Uterus (tissue), 4 donors: ENCODE measurements around the gene PELI2. TPM values are rescaled to one million over a fixed set of nuclear protein-coding genes. Genes with fewer than 3 reads are reported as not detected.

Source experiments
- DNase-seq, 2 donors: peaks; one replicate each; pipeline ENCODE4 v3.0.0-alpha.2; 2019 to 2020
- H3K27ac ChIP-seq, 2 donors: fragments of 200-600 bp; sonication (generic); 1 replicate in 1 of 2; 2 replicates in 1 of 2; pipeline ENCODE4 v1.5.1; 2016 to 2018
- H3K27me3 ChIP-seq, 2 donors: fragments of 200-600 bp; sonication (generic); one replicate each; pipeline ENCODE4 v1.5.1; 2018 to 2019; ENCODE audit warnings: control low read depth in 1 of 2
- H3K36me3 ChIP-seq, 2 donors: fragments of 200-600 bp; sonication (generic); one replicate each; pipeline ENCODE4 v1.5.1; 2019; ENCODE audit warnings: control low read depth in 1 of 2
- H3K4me1 ChIP-seq, 2 donors: fragments of 200-600 bp; sonication (generic); one replicate each; pipeline ENCODE4 v1.5.1; 2018 to 2019; ENCODE audit warnings: control low read depth in 1 of 2
- H3K4me3 ChIP-seq, 2 donors: fragments of 200-600 bp; sonication (generic); 1 replicate in 1 of 2; 2 replicates in 1 of 2; pipeline ENCODE4 v1.5.1; 2018 to 2019; ENCODE audit warnings: mild to moderate bottlenecking in 1 of 2
- H3K9me3 ChIP-seq, 2 donors: fragments of 200-600 bp; sonication (generic); one replicate each; pipeline ENCODE4 v1.5.1; 2019; ENCODE audit warnings: control low read depth in 1 of 2
- CTCF ChIP-seq, 4 experiments: fragments of 200-600 bp in 2 of 4; fragments of 450-650 bp in 2 of 4; sonication (generic) in 2 of 4; IDR thresholded peaks; one replicate each; pipeline ENCODE4 v1.5.1; 2016 to 2019; ENCODE audit warnings: antibody characterized with exemption in 4 of 4, mild to moderate bottlenecking in 2 of 4, moderate library complexity in 1 of 4
- POLR2A ChIP-seq, 2 donors: fragments of 450-650 bp; IDR thresholded peaks; one replicate each; pipeline ENCODE4 v1.6.1; 2016; ENCODE audit warnings: antibody characterized with exemption in 2 of 2, mild to moderate bottlenecking in 1 of 2, moderate library complexity in 1 of 2
- intact Hi-C: fragments of 100-400 bp; cut with DNase I; formaldehyde crosslinking; loops from one replicate; pipeline ENCODE4 v1.15.1; 2023; ENCODE audit warnings: low total_unique reads
- total RNA-seq, 4 donors: library from RNA; depleted of rRNA in 3 of 4; stranded (reverse); fragments of >200 nt in 3 of 4; gene quantifications; one replicate each; pipeline versions ENCODE4 v1.1.0 to v1.2.4, GENCODE V29; 2014 to 2023
- donor health status: DM: yes; HTN: yes; CAD: no.

Gene PELI2
- total RNA-seq, 4 donors from 2014 or later, result 15.6 to 24.3 (median 17.0) TPM

GRCh38 chr14:56085471-56085870 lies 32.7 kb upstream of the PELI2 start:
- H3K4me1 ChIP-seq, result no peaks in the 10 kb centered on the region
- H3K9me3 ChIP-seq, result no peaks in the 10 kb centered on the region
- TF ChIP-seq POLR2A (IDR thresholded peaks at IDR 0.05), result no peak
- no peak for TF ChIP-seq CTCF (IDR thresholded peaks at IDR 0.05)
- no peak overlapping the region for H3K27ac ChIP-seq
- no peak overlapping the region for H3K4me3 ChIP-seq
- no peaks in the 10 kb centered on the region for H3K36me3 ChIP-seq
- no peaks in the 10 kb centered on the region for H3K27me3 ChIP-seq
- no peak for DNase-seq
- intact Hi-C loops, result no loop called here

GRCh38 chr14:56087671-56088471 lies 30.3 kb upstream of the PELI2 start:
- H3K36me3 ChIP-seq, result no peaks in the 10 kb centered on the region
- no peak for TF ChIP-seq CTCF (IDR thresholded peaks at IDR 0.05)
- TF ChIP-seq POLR2A (IDR thresholded peaks at IDR 0.05), result no peak
- no peaks in the 10 kb centered on the region for H3K4me1 ChIP-seq
- DNase-seq, result no peak
- no peak overlapping the region for H3K27ac ChIP-seq
- intact Hi-C loops, result no loop called here
- no peaks in the 10 kb centered on the region for H3K9me3 ChIP-seq
- H3K4me3 ChIP-seq, result no peak overlapping the region
- no peaks in the 10 kb centered on the region for H3K27me3 ChIP-seq

- DNase-seq, result no peak
- Histone ChIP-seq H3K4me1 (no peaks in the 10 kb centered on the region), H3K4me3 (no peak overlapping the region), H3K27me3 (no peaks in the 10 kb centered on the region), H3K9me3 (no peaks in the 10 kb centered on the region), H3K36me3 (no peaks in the 10 kb centered on the region), H3K27ac (no peak overlapping the region)
- intact Hi-C loops, result no loop called here
- no peak for TF ChIP-seq CTCF (IDR thresholded peaks at IDR 0.05)
- no peak for TF ChIP-seq POLR2A (IDR thresholded peaks at IDR 0.05)
Observed at GRCh38 chr14:56088941-56089340, 29.3 kb upstream of the PELI2 start.

DNA sequence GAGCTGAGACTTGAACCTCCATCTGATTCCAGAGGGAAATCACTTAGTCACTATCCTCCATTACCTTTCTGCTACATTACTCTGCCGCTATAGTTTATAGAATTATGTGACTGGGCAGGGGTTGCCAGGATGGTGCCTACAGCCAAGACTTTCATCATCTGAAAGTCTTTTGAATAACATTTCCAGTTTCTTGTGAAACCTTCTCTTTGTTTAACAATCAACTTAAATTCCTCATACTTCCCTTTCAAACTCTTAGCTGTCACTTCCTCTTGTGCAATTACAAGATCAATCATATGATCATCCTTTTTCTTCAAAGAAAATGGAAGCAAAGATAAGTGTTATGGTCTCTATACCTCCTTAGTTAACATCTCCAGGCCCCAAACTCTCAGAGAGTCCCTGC lies 25.4 kb upstream of the PELI2 start:
- H3K27me3 ChIP-seq, result no peaks in the 10 kb centered on the region
- TF ChIP-seq CTCF (IDR thresholded peaks at IDR 0.05) (no peak), POLR2A (IDR thresholded peaks at IDR 0.05) (no peak)
- H3K36me3 ChIP-seq, result no peaks in the 10 kb centered on the region
- no peaks in the 10 kb centered on the region for H3K9me3 ChIP-seq
- no peaks in the 10 kb centered on the region for H3K4me1 ChIP-seq
- intact Hi-C loops, result no loop called here
- no peak for DNase-seq
- no peak overlapping the region for H3K4me3 ChIP-seq
- H3K27ac ChIP-seq, result no peak overlapping the region

GRCh38 chr14:56094076-56094475 lies 24.1 kb upstream of the PELI2 start:
- TF ChIP-seq CTCF (IDR thresholded peaks at IDR 0.05) (no peak), POLR2A (IDR thresholded peaks at IDR 0.05) (no peak)
- no peak for DNase-seq
- H3K27ac ChIP-seq, result no peak overlapping the region
- no peaks in the 10 kb centered on the region for H3K9me3 ChIP-seq
- intact Hi-C loops, result no loop called here
- no peaks in the 10 kb centered on the region for H3K4me1 ChIP-seq
- no peak overlapping the region for H3K4me3 ChIP-seq
- no peaks in the 10 kb centered on the region for H3K36me3 ChIP-seq
- no peaks in the 10 kb centered on the region for H3K27me3 ChIP-seq
